IPS-18c (cell line): ENCODE results near the gene EPN1.
A peak's percentile ranks its signal among the peaks of the same experiment; 100 is the strongest.

ENCODE experiments used
- H3K4me3 ChIP-seq: 2 replicates; pipeline ENCODE4 v1.7.0; 2013; ENCODE audit warnings: low read depth, mild to moderate bottlenecking, low read length, moderate library complexity; ENCODE audit not compliant: insufficient read depth
- H3K9me3 ChIP-seq: one replicate; pipeline ENCODE4 v1.6.1; 2013; ENCODE audit warnings: mild to moderate bottlenecking, low read length, moderate library complexity; ENCODE audit not compliant: control insufficient read depth, insufficient read depth

Gene EPN1

GRCh38 chr19:55654868-55655647 lies 20.0 kb upstream of the EPN1 start, which contains the start of gene U2AF2:
U2AF2 (plus strand) TSS chr19:55655035; CDS start chr19:55655105, 70 bp downstream.
- H3K9me3 ChIP-seq, result peaks cover 2% of the 10 kb centered on the region
- peak within 1 kb of the TSS; percentile 97 for H3K4me3 ChIP-seq

GRCh38 chr19:55655648-55656040 lies 19.4 kb upstream of the EPN1 start:
- Histone ChIP-seq H3K9me3 (peaks cover 2% of the 10 kb centered on the region), H3K4me3 (peak overlapping the region; percentile 97)

DNA sequence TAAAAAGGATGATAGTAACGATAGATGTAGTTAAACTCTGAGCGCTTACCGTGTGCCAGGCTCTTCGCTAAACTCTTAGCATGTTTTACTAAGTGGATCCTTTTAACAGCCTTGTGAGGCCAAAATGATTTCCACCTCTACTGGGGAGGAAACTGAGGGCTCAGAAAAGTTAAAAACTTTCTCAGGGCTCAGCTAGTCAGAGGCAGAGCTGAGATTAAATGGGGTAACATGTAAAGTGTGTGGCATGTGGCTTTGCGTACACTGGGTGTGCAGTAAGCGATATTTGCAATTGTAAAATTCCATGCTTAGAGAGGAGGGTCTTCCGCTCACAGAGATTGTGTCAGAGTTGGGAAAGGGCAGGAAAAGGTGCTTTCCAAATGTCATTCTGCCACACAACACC lies 18.5 kb upstream of the EPN1 start:
- H3K9me3 ChIP-seq, result peaks cover 2% of the 10 kb centered on the region
- peak overlapping the region; percentile 97 for H3K4me3 ChIP-seq

DNA sequence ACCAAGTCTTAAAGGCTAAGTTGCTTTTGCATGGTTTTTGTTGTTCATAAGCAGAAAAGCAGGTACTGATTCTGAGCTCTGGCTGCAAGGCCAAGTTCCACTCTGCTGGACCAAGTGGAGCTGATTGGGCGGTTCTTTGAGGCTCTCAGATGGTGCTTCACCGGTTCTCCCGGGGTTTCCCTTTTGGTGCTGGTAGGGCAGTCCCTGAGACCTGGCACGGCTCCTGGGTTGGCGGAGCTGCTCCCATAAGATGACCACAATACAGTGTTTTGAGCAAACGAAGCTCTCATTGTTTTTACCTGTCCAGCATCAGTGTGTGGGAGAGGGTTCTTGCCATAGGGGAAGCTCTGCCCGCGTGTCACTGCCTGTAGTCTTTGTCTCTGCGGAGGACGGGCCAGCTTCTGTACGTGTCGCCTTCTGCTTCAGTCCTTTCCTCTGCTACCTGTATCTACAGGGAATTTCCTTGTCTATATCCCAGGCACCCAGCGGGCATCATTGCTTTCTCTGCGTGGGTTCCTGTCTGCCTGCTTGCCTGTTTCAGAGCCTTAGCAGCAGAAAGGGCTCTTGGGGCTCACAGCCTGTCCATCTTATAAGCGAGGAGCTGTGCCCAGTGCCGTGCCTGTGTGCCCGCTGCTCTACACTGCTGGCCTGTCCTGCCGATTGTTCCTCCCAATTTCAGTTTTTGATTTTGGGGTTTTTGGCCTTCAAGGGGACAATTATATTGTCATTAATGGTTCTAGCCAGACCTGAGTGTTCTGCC lies 17.9 kb upstream of the EPN1 start:
- Histone ChIP-seq H3K4me3 (peak overlapping the region; percentile 5; the same call in 1 of the 2 replicates), H3K9me3 (peaks cover 2% of the 10 kb centered on the region)

DNA sequence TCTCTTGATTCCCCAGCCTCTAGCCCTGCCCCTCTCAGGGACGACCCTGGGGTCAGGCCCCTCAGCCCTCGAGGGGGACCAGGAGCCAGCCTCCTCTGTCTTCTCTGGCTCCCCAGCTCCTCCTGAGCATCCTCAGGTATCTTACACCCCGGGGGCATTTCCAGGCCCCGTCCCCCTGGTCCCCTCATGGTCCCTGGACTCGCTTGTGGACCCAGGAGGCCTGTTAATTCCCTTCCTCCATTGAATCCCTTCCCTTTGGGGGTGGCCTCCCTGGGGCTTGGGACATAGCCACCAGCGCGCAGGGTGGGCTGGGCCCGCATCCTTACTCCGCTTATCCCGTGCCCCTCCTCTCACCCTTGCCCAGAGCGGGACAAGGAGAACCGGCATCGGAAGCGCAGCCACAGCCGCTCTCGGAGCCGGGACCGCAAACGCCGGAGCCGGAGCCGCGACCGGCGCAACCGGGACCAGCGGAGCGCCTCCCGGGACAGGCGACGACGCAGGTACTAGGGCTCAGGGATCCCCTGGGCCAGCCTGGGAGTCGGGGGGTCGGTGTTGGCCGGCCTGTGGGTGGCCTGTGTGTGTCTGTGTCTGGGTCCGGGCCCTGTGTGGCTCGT lies 16.1 kb upstream of the EPN1 start:
- Histone ChIP-seq H3K9me3 (peaks cover 2% of the 10 kb centered on the region), H3K4me3 (no peak overlapping the region)

- Histone ChIP-seq H3K4me3 (no peak overlapping the region), H3K9me3 (peaks cover 2% of the 10 kb centered on the region)
These were observed 15.2 kb upstream of the EPN1 start for GRCh38 chr19:55659822-55660221.

DNA sequence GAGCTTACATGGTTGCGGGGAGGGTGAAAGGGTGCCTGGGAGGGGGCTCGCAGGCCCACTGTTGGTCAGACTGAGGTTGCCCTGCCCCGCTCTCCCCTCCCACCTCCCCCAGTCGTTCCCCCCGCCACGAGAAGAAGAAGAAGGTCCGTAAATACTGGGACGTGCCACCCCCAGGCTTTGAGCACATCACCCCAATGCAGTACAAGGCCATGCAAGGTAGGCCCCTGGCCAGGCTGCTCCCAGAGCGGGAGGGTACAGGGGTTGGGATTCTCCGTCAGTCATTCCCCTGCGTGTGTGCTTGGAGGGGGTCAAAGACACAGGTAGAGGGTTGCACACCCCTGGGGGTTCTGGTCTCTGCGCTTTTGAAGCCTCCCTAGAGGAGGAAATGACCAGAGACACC lies 14.6 kb upstream of the EPN1 start:
- Histone ChIP-seq H3K9me3 (peaks cover 2% of the 10 kb centered on the region), H3K4me3 (no peak overlapping the region)

GRCh38 chr19:55660991-55661390 lies 14.0 kb upstream of the EPN1 start:
- no peak overlapping the region for H3K4me3 ChIP-seq
- peaks cover 2% of the 10 kb centered on the region for H3K9me3 ChIP-seq

GRCh38 chr19:55661826-55662225 lies 13.2 kb upstream of the EPN1 start:
- no peak overlapping the region for H3K4me3 ChIP-seq

DNA sequence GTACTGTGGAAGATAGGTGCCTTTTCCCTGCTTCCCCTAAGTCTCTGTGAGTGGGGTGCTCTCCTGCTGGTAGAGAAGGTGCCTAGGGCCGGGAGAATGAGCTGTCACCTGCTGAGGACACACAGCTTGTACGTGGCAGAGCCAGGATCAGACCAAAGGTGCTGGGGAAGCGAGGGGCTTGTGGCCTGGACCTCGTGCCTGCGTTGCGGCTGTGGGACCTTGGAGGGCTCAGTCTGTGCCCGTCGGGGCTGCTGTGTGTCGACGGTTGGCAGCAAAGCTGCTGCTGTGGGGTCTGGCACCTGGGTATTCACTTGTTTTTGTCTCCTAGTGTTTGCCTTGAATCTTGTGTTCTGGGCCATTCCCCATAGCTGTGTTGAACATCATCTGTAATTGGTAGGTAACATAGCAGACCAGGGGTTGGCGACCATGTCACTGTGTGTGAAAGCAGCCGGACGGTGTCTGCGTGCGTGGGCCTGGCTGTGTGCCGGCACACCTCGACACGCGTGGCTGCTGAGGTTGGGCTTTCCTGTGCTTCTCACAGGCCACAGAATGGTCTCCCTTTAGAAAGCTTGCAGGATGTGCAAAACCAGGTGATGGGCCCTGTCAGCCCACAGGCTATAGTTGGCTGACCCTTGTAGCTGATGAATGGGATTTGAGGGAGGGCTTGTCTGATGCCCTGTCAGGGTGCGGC lies 11.0 kb upstream of the EPN1 start:
- Histone ChIP-seq H3K4me3 (no peak overlapping the region), H3K9me3 (peaks cover 2% of the 10 kb centered on the region)

More at GRCh38 chr19:55661826-55662225, 13.2 kb upstream of the EPN1 start:
- H3K9me3 ChIP-seq, result peaks cover 2% of the 10 kb centered on the region

DNA sequence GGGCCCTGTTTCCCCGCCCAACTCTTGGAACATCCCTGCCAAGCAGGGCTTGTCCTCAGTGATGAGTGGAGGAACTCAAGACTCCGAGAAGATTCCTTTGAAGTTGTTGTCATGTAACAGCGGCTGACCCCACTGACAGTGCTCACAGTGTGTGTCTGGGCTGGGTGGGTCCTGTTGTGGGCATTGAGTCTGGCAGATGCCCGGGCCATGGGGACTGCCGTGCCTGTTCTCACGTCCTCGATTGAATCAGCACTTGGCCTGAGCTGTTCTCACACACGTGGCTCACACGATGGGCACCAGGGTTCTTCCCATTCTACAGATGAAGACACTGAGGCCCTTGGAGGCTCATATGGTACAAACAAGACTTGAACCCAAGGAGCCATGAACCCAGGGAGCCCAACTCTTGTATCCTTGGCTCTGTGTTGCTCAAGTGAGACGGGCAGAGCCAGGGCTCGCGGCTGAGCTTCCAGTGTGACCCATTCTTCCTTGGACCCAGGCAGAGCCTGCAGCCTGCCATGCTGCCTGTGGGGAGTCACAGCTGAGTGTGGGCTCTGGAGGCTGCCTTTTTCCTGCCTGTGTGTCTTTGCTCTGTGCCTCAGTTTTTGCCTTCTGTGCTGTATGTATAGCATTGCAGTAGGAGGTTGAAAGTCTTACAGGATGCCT lies 8.6 kb upstream of the EPN1 start:
- H3K9me3 ChIP-seq, result no peaks in the 10 kb centered on the region
- no peak overlapping the region for H3K4me3 ChIP-seq

DNA sequence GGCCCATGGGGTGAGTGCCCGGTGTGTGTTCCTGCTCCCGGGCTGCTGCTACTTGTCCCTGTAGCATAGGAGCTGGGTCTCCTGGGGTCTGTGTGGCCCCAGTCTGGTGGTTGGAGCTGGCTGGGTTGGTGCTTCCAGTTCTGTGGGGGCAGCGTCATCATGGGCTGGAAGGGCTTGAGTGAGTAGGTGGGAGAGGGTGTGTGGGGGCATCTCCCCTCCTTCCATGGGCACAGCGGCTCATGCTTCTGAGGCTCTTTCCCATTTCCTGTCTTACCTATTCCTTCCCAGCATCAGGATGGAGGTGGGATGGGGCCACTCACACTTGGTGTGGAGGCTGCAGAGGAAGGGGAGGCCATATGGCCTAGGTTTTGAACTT lies 8.0 kb upstream of the EPN1 start:
- no peak overlapping the region for H3K4me3 ChIP-seq
- H3K9me3 ChIP-seq, result no peaks in the 10 kb centered on the region

GRCh38 chr19:55667511-55667910 lies 7.5 kb upstream of the EPN1 start:
- no peak overlapping the region for H3K4me3 ChIP-seq

DNA sequence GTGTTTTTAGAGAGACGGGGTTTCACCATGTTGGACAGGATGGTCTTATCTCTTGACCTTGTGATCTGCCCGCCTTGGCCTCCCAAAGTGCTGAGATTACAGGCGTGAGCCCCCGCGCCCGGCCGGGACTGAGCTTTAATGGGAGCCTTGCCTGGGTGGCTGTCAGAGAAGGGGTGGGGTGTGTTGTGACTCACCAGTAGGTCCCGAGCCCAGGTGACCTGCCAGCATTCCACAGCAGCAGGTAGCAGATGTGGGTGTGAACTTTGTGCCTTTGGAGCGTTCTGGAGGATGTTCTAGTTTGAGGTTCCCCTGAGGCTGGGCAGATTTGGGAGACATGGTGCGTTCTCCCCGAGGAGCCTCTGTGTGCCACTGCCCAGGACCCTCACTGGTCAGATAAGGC lies 7.1 kb upstream of the EPN1 start:
- Histone ChIP-seq H3K4me3 (no peak overlapping the region), H3K9me3 (no peaks in the 10 kb centered on the region)

More at GRCh38 chr19:55667511-55667910, 7.5 kb upstream of the EPN1 start:
- no peaks in the 10 kb centered on the region for H3K9me3 ChIP-seq

DNA sequence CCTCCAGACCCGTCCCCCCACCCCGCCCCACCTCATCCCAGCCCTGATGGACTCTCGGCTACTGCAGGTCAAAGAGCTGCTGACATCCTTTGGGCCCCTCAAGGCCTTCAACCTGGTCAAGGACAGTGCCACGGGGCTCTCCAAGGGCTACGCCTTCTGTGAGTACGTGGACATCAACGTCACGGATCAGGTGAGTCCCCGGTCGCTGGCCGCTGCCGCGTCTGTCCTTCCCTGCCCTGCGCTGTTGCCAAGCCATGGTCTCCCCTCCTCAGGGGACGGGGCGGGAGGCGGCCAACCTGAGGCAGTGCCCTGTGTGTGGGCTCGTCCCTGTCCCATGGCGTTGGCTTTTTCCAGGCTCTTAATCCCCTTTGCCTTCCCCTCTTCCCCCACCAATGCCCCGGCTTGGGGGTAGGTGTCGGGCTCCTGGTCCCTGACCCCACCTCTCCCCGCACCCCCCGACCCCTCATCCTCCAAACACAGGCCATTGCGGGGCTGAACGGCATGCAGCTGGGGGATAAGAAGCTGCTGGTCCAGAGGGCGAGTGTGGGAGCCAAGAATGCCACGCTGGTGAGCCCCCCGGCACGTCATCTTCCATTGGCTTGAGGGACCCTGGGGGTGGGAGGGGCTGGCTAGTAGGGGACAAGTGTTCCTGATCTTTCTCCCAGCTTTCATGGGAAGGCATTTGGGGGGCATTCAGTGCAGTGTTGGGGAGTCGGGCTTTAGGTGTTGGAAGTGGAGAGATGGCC lies 6.2 kb upstream of the EPN1 start:
- Histone ChIP-seq H3K9me3 (no peaks in the 10 kb centered on the region), H3K4me3 (no peak overlapping the region)
